ENCODE data around the gene GPD1.

Gene GPD1

GRCh38 chr12:50090391-50090790 is 13.4 kb upstream of the GPD1 start:
- ChIA-PET POLR2A (interaction anchor here (1.0 kb wide), 1 partner anchor 13 kb away, joined by 3 read pairs; the partner anchor contains the start of gene GPD1), CTCF (interaction anchor here (1.1 to 10.4 kb wide), 6 partner anchors 9 to 86 kb away, joined by 3 to 168 read pairs (median 4); partner anchors contain the start of genes COX14 and GPD1)
- DNase-seq, result no peak
- no peak overlapping the region for H3K4me3 ChIP-seq (ENCODE audit: control insufficient read depth in 1 of 7, extremely low read depth in 1 of 7, insufficient read depth in 4 of 7, low read depth in 2 of 7, low read length in 6 of 7)
- 100% methylated on average over 1 of the region's 5 CpGs for WGBS (ENCODE audit: insufficient coverage)
- no peaks in the 10 kb centered on the region for H3K9me3 ChIP-seq (ENCODE audit: control extremely low read depth in 1 of 5, control insufficient read depth in 4 of 5, insufficient read depth in 2 of 5, low read depth in 1 of 5, low read length in 4 of 5)
- peaks cover 31 to 82% (median 62%) of the 10 kb centered on the region in 4 experiments for H3K36me3 ChIP-seq (ENCODE audit: control insufficient read depth in 4 of 4, insufficient read depth in 4 of 4, low read length in 3 of 4)
- no peak overlapping the region for H3K27ac ChIP-seq (ENCODE audit: insufficient read depth in 1 of 2, low read depth in 1 of 2, low read length in 2 of 2, poor library complexity in 1 of 2, severe bottlenecking in 2 of 2)
- no peaks in the 10 kb centered on the region for H3K27me3 ChIP-seq (replicated peaks in 2 of 5; ENCODE audit: control insufficient read depth in 4 of 5, insufficient read depth in 5 of 5, low read length in 4 of 5)
- peaks cover 4 to 6% (median 5%) of the 10 kb centered on the region in 4 experiments for H3K4me1 ChIP-seq (ENCODE audit: control extremely low read depth in 1 of 4, control insufficient read depth in 4 of 4, insufficient read depth in 4 of 4, low read length in 3 of 4)

DNA sequence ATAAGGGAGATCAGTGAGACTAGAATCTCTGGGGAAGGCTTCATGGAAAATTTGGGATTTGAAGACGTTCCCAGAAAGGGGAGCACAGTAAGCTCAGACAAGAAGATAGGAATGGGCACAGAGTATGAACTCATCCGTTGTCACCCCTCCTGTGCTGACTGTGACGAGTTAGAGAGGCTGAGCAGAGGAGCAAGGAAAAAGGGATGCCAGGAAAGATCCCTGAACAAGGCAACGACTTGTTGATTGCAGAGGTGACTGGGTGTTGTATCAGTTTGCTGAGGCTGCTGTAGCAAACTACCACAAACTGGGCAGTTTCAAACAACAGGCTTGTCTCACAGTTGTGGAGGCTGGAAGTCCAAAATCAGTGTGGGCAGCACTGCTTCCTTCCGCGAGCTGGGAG is 5.9 kb upstream of the GPD1 start:
- POLR2A ChIA-PET, result no interaction called here
- H3K4me1 ChIP-seq (ENCODE audit: control extremely low read depth in 1 of 4, control insufficient read depth in 4 of 4, insufficient read depth in 4 of 4, low read length in 3 of 4), result no peaks in the 10 kb centered on the region
- H3K36me3 ChIP-seq (ENCODE audit: control insufficient read depth in 4 of 4, insufficient read depth in 4 of 4, low read length in 3 of 4), result peaks cover 17 to 77% (median 62%) of the 10 kb centered on the region in 4 experiments
- CTCF ChIA-PET, result interaction anchor here (10.5 kb wide), 1 partner anchor 12 kb away, joined by 89 read pairs; the partner anchor contains the start of gene COX14
- H3K4me3 ChIP-seq (ENCODE audit: control insufficient read depth in 1 of 7, extremely low read depth in 1 of 7, insufficient read depth in 4 of 7, low read depth in 2 of 7, low read length in 6 of 7), result no peak overlapping the region
- H3K27me3 ChIP-seq (replicated peaks in 2 of 5; ENCODE audit: control insufficient read depth in 4 of 5, insufficient read depth in 5 of 5, low read length in 4 of 5), result no peaks in the 10 kb centered on the region
- no peaks in the 10 kb centered on the region for H3K9me3 ChIP-seq (ENCODE audit: control extremely low read depth in 1 of 5, control insufficient read depth in 4 of 5, insufficient read depth in 2 of 5, low read depth in 1 of 5, low read length in 4 of 5)
- no peak overlapping the region for H3K27ac ChIP-seq (ENCODE audit: insufficient read depth in 1 of 2, low read depth in 1 of 2, low read length in 2 of 2, poor library complexity in 1 of 2, severe bottlenecking in 2 of 2)
- 90% methylated on average over 3 of the region's 6 CpGs for WGBS (ENCODE audit: insufficient coverage)
- no peak for DNase-seq

- no peak overlapping the region for H3K27ac ChIP-seq (ENCODE audit: insufficient read depth in 1 of 2, low read depth in 1 of 2, low read length in 2 of 2, poor library complexity in 1 of 2, severe bottlenecking in 2 of 2)
- H3K36me3 ChIP-seq (ENCODE audit: control insufficient read depth in 4 of 4, insufficient read depth in 4 of 4, low read length in 3 of 4), result peaks cover 16 to 62% (median 49%) of the 10 kb centered on the region in 4 experiments
- DNase-seq, result no peak
- POLR2A ChIA-PET, result no interaction called here
- no peaks in the 10 kb centered on the region for H3K9me3 ChIP-seq (ENCODE audit: control extremely low read depth in 1 of 5, control insufficient read depth in 4 of 5, insufficient read depth in 2 of 5, low read depth in 1 of 5, low read length in 4 of 5)
- no peaks in the 10 kb centered on the region for H3K4me1 ChIP-seq (ENCODE audit: control extremely low read depth in 1 of 4, control insufficient read depth in 4 of 4, insufficient read depth in 4 of 4, low read length in 3 of 4)
- H3K27me3 ChIP-seq (replicated peaks in 2 of 5; ENCODE audit: control insufficient read depth in 4 of 5, insufficient read depth in 5 of 5, low read length in 4 of 5), result no peaks in the 10 kb centered on the region
- H3K4me3 ChIP-seq (ENCODE audit: control insufficient read depth in 1 of 7, extremely low read depth in 1 of 7, insufficient read depth in 4 of 7, low read depth in 2 of 7, low read length in 6 of 7), result no peak overlapping the region
- WGBS (ENCODE audit: insufficient coverage), result 92% methylated on average over 4 of the region's 5 CpGs
- CTCF ChIA-PET, result interaction anchor here (1.1 to 10.5 kb wide), 3 partner anchors 10 to 65 kb away, joined by 3 to 89 read pairs (median 5); partner anchors contain the start of gene COX14
Measured at GRCh38 chr12:50099302-50100008, 4.4 kb upstream of the GPD1 start.

DNA sequence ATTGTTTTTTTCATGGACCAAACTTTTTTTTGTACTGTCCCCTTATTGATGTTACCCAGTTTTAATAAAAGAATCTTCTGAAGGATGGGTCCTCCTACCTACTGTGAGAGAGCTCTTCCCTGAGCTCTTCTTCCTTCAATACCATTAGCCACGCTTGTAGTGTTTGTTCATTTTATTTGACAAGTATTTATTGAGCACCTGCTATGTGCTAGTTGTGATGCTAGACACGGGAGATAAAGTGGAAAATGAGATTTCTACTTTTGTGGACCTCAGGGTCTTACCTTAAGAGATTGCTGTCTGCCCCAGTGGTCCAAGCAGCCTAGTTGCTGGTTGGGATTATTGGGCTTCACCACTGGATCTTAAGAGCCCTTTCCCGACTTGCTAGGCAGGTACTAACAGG is 3.2 kb upstream of the GPD1 start:
- H3K36me3 ChIP-seq (ENCODE audit: control insufficient read depth in 4 of 4, insufficient read depth in 4 of 4, low read length in 3 of 4), result peaks cover 12 to 53% (median 41%) of the 10 kb centered on the region in 4 experiments
- CTCF ChIA-PET, result interaction anchor here (1.1 to 10.5 kb wide), 5 partner anchors 10 to 64 kb away, joined by 3 to 89 read pairs (median 4); partner anchors contain the start of genes COX14 and SMARCD1
- no peak for DNase-seq
- H3K4me3 ChIP-seq (ENCODE audit: control insufficient read depth in 1 of 7, extremely low read depth in 1 of 7, insufficient read depth in 4 of 7, low read depth in 2 of 7, low read length in 6 of 7), result no peak overlapping the region
- no peaks in the 10 kb centered on the region for H3K9me3 ChIP-seq (ENCODE audit: control extremely low read depth in 1 of 5, control insufficient read depth in 4 of 5, insufficient read depth in 2 of 5, low read depth in 1 of 5, low read length in 4 of 5)
- POLR2A ChIA-PET, result no interaction called here
- no peaks in the 10 kb centered on the region for H3K4me1 ChIP-seq (ENCODE audit: control extremely low read depth in 1 of 4, control insufficient read depth in 4 of 4, insufficient read depth in 4 of 4, low read length in 3 of 4)
- H3K27me3 ChIP-seq (replicated peaks in 2 of 5; ENCODE audit: control insufficient read depth in 4 of 5, insufficient read depth in 5 of 5, low read length in 4 of 5), result no peaks in the 10 kb centered on the region
- 100% methylated on average over 1 of the region's 3 CpGs for WGBS (ENCODE audit: insufficient coverage)
- no peak overlapping the region for H3K27ac ChIP-seq (ENCODE audit: insufficient read depth in 1 of 2, low read depth in 1 of 2, low read length in 2 of 2, poor library complexity in 1 of 2, severe bottlenecking in 2 of 2)

GRCh38 chr12:50101663-50102062 is 2.1 kb upstream of the GPD1 start:
- no peaks in the 10 kb centered on the region for H3K27me3 ChIP-seq (replicated peaks in 2 of 5; ENCODE audit: control insufficient read depth in 4 of 5, insufficient read depth in 5 of 5, low read length in 4 of 5)
- no peak overlapping the region for H3K27ac ChIP-seq (ENCODE audit: insufficient read depth in 1 of 2, low read depth in 1 of 2, low read length in 2 of 2, poor library complexity in 1 of 2, severe bottlenecking in 2 of 2)
- no CpG with 5 or more reads among the region's 3 CpGs for WGBS (ENCODE audit: insufficient coverage)
- DNase-seq, result peak in 2 of 3 donors; percentile 22 to 27
- ChIA-PET POLR2A (no interaction called here), CTCF (interaction anchor here (1.1 to 10.5 kb wide), 3 partner anchors 8 to 17 kb away, joined by 3 to 89 read pairs (median 4); partner anchors contain the start of genes COX14 and SMARCD1)
- no peaks in the 10 kb centered on the region for H3K4me1 ChIP-seq (ENCODE audit: control extremely low read depth in 1 of 4, control insufficient read depth in 4 of 4, insufficient read depth in 4 of 4, low read length in 3 of 4)
- no peak overlapping the region for H3K4me3 ChIP-seq (ENCODE audit: control insufficient read depth in 1 of 7, extremely low read depth in 1 of 7, insufficient read depth in 4 of 7, low read depth in 2 of 7, low read length in 6 of 7)
- H3K36me3 ChIP-seq (ENCODE audit: control insufficient read depth in 4 of 4, insufficient read depth in 4 of 4, low read length in 3 of 4), result peaks cover 3 to 42% (median 30%) of the 10 kb centered on the region in 4 experiments
- no peaks in the 10 kb centered on the region for H3K9me3 ChIP-seq (ENCODE audit: control extremely low read depth in 1 of 5, control insufficient read depth in 4 of 5, insufficient read depth in 2 of 5, low read depth in 1 of 5, low read length in 4 of 5)

DNA sequence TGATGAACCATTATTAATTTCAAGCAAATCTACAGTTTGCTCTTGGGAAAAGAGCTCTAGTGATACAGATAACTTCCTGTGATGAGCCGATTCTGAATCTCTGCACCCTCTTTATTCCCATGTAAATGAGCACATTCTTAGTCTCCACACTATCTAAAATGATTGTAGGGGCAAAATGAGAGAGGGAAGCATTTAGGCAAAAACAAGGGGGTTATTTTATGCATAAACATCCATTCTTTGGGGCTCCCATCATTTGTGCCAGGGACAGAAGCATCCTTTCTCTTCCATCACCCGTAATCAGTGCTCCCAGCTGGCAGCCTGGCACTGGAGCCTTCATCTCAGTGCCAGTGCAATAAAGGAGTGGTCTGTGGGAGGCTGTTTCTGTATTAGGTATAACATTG is 1.7 kb upstream of the GPD1 start:
- Histone ChIP-seq H3K4me1 (ENCODE audit: control extremely low read depth in 1 of 4, control insufficient read depth in 4 of 4, insufficient read depth in 4 of 4, low read length in 3 of 4) (no peaks in the 10 kb centered on the region), H3K9me3 (ENCODE audit: control extremely low read depth in 1 of 5, control insufficient read depth in 4 of 5, insufficient read depth in 2 of 5, low read depth in 1 of 5, low read length in 4 of 5) (no peaks in the 10 kb centered on the region), H3K27ac (ENCODE audit: insufficient read depth in 1 of 2, low read depth in 1 of 2, low read length in 2 of 2, poor library complexity in 1 of 2, severe bottlenecking in 2 of 2) (no peak overlapping the region), H3K4me3 (ENCODE audit: control insufficient read depth in 1 of 7, extremely low read depth in 1 of 7, insufficient read depth in 4 of 7, low read depth in 2 of 7, low read length in 6 of 7) (no peak overlapping the region), H3K27me3 (replicated peaks in 2 of 5; ENCODE audit: control insufficient read depth in 4 of 5, insufficient read depth in 5 of 5, low read length in 4 of 5) (no peaks in the 10 kb centered on the region), H3K36me3 (ENCODE audit: control insufficient read depth in 4 of 4, insufficient read depth in 4 of 4, low read length in 3 of 4) (peaks cover 2 to 37% (median 26%) of the 10 kb centered on the region in 4 experiments)
- no peak for DNase-seq
- no CpG with 5 or more reads among the region's 2 CpGs for WGBS (ENCODE audit: insufficient coverage)
- ChIA-PET CTCF (interaction anchor here (1.1 to 10.5 kb wide), 2 partner anchors 8 to 12 kb away, joined by 3 to 89 read pairs; partner anchors contain the start of gene COX14), POLR2A (no interaction called here)
